Chondrocyte (in vitro differentiated cells): ENCODE measurements around the gene RAD18. TPM values are rescaled to one million over a fixed set of nuclear protein-coding genes. Genes with fewer than 3 reads are reported as not detected.
A peak's percentile ranks its signal among the peaks of the same experiment; 100 is the strongest.

Experiments used
- DNase-seq: peaks from one replicate; pipeline ENCODE4 v3.0.0; 2021; ENCODE audit warnings: mixed read lengths, low spot score
- H3K27ac Mint-ChIP-seq: one replicate; pipeline ENCODE4 v1.8.0; 2021; ENCODE audit warnings: mild to moderate bottlenecking, moderate library complexity, mixed read lengths; ENCODE audit not compliant: unreplicated experiment
- H3K27me3 Mint-ChIP-seq: 2 replicates; pipeline ENCODE4 v1.8.0; 2021; ENCODE audit warnings: low read depth, mixed read lengths
- H3K36me3 Mint-ChIP-seq: 2 replicates; pipeline ENCODE4 v1.8.0; 2021; ENCODE audit warnings: low read depth, mixed read lengths
- H3K4me1 Mint-ChIP-seq: 2 replicates; pipeline ENCODE4 v1.8.0; 2021; ENCODE audit warnings: low read depth, mild to moderate bottlenecking, mixed read lengths
- H3K4me3 Mint-ChIP-seq: one replicate; pipeline ENCODE4 v1.8.0; 2021; ENCODE audit warnings: mild to moderate bottlenecking, moderate library complexity, mixed read lengths; ENCODE audit not compliant: unreplicated experiment
- H3K9me3 Mint-ChIP-seq: 2 replicates; pipeline ENCODE4 v1.8.0; 2021; ENCODE audit warnings: low read depth, mixed read lengths
- CTCF ChIP-seq: fragments of 200-600 bp; sonication (generic); IDR thresholded peaks from 2 replicates; pipeline ENCODE4 v1.5.0; 2021; ENCODE audit warnings: antibody characterized with exemption, mild to moderate bottlenecking, moderate library complexity
- total RNA-seq: library from RNA; stranded (reverse); gene quantifications from 3 replicates; pipeline ENCODE4 v1.2.1, GENCODE V29; 2021

The RAD18 gene
- total RNA-seq, 1 donor from 2014 or later: 9.7 TPM

DNA sequence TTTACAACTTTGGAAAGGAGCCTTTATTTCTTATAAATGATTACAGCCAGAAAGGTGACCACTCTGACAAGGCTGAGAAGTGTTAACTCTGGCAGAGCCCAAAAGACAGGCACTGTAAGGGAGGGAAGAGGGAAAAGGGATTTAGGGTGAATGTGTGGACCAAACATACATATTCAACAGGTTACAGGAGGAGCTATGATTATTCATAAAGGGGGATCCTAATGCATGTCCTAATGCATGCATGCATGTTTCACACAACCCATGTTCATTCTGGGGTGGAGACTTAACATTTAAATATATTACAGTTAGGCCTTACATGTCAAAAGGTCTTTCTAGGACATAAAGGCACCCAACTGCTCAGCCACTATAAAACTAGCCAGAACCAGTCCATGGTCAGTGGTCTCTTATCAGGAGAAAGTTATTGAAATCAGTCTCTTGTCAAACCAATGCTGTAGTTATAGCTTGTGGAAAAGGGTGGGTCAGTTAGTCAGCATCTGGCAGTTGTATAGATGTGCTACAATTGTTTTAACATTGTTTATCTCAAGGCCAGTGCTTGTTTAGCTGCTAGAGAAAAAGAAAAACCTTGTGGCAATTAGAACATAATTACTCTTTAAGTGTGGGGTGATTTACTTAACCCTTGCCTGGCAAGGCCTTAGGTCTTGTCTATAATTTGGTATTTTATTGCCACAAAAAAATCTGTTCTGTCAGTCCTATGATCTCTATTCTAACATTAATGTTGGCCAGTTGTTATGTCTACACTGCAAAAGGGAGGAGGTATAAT is 77.5 kb downstream of the RAD18 start:
- Mint-ChIP-seq H3K36me3 (peaks cover 13% of the 10 kb centered on the region), H3K27ac (no peak overlapping the region), H3K27me3 (no peaks in the 10 kb centered on the region), H3K4me3 (no peak overlapping the region), H3K4me1 (peaks cover 59% of the 10 kb centered on the region), H3K9me3 (peaks cover 5% of the 10 kb centered on the region)
- TF ChIP-seq CTCF: no peak
- no peak for DNase-seq

DNA sequence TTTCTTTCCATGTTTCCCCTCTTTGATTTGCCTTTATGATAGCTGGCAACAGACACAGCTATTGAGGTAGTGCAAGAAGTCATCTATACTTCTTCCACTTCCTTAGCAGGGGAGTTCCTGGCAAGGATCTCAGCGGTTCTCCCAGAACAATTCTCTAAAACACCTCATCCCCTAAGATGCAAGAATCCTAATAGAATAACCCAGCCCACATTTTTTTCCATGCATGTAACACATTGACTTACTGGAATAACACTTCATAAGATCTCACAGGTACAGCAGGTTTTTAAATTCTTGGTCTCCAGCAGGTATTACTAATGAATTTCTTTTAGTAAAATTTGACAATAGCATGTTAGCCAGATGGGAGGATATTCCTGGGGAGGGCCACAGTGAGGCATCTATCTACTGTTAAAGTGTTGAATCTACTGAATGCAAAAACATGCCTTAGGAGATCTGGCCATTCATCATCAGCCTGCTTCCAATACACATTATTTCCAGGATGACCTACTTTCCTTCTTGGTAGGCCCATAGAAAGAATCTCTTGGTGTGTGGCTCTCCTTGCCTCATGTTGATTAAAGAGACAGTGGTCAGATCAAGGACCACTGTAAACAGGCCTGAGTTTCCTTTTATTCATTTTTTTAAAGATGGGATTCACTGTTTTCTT is 78.5 kb downstream of the RAD18 start:
- H3K9me3 Mint-ChIP-seq: peaks cover 5% of the 10 kb centered on the region
- no peak overlapping the region for H3K4me3 Mint-ChIP-seq
- no peaks in the 10 kb centered on the region for H3K27me3 Mint-ChIP-seq
- peak overlapping the region; percentile 25 for H3K27ac Mint-ChIP-seq
- no peak for TF ChIP-seq CTCF
- no peak for DNase-seq
- H3K36me3 Mint-ChIP-seq: peaks cover 13% of the 10 kb centered on the region
- peaks cover 52% of the 10 kb centered on the region for H3K4me1 Mint-ChIP-seq

DNA sequence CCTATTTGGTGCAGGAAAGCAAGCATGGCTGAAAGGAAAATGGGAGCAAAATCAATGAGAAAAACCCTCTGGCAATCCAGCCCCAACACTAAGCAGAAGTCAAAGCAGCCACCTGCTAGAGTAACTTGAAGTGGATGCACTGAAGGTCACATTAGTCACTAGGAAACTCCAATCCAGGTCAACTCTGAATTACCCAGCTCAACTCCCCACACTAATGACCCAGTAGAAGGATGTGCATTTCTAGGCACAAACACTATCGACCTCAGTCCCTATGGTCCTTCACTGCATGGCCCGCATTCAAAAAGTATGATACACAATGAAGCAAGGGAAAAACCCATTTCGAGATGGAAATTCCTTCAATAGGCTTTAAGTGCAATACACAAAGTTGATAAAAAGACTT is 80.6 kb downstream of the RAD18 start:
- DNase-seq: no peak
- Mint-ChIP-seq H3K27ac (no peak overlapping the region), H3K27me3 (no peaks in the 10 kb centered on the region), H3K36me3 (peaks cover 14% of the 10 kb centered on the region), H3K9me3 (peaks cover 5% of the 10 kb centered on the region), H3K4me1 (peaks cover 32% of the 10 kb centered on the region), H3K4me3 (no peak overlapping the region)
- TF ChIP-seq CTCF: no peak

DNA sequence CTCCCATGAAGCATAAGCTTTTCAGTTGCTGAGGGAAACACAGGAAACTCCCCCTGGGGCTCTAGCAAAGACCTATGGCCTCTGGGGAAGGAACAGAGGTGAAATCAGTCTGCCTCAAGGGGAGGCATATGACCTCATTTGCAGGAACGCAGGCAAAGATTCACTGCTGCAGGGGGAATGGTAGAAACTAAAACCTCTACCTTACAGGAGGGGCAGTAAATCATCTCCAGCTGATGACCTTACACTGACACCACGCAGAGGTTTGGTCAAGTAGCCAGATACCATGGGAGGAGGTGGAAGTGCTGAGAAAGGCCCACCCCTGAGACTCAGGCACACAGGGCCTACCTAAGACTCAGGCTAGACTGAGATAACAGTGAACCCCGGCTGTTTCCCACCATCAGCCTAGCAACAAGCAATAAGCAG is 81.1 kb downstream of the RAD18 start:
- Mint-ChIP-seq H3K36me3 (peaks cover 14% of the 10 kb centered on the region), H3K4me3 (no peak overlapping the region), H3K9me3 (peaks cover 5% of the 10 kb centered on the region), H3K4me1 (peaks cover 27% of the 10 kb centered on the region), H3K27ac (no peak overlapping the region), H3K27me3 (no peaks in the 10 kb centered on the region)
- DNase-seq: no peak
- TF ChIP-seq CTCF: no peak

DNA sequence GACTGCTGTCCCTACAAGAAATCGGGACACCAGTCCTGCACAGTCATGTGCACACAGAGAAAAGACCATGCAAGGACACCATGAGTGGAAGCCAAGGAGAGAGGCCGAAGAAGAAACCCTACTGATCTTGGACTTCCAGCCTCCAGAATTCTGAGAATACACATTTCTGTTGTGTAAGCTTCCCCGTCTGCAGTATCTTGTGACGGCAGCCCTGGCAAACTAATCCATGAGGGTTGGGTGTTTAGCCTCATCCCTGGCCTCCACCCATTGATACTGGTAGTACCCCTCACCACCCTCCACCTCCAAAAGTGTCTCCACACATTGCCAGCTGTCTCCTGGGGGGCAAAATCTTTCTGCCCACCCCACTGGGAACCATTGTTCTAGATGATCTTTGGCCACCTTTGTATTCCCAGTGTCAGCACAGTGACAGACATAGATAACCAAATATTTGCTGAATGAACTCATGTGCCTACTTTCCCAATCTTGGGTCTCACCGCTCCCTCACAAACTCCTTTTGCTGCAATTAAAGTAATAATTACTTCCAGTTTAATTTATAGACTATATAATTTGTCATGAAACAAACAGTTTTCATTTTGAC is 83.8 kb downstream of the RAD18 start:
- Mint-ChIP-seq H3K27ac (no peak overlapping the region), H3K4me3 (no peak overlapping the region)

More for the DNA sequence above, 83.8 kb downstream of the RAD18 start:
- peaks cover 12% of the 10 kb centered on the region for H3K36me3 Mint-ChIP-seq
- peaks cover 11% of the 10 kb centered on the region for H3K4me1 Mint-ChIP-seq
- H3K9me3 Mint-ChIP-seq: peaks cover 4% of the 10 kb centered on the region
- TF ChIP-seq CTCF: no peak
- H3K27me3 Mint-ChIP-seq: no peaks in the 10 kb centered on the region
- DNase-seq: no peak
